Pons (tissue), 1 donor: ENCODE measurements around the gene FOCAD.
A peak's percentile ranks its signal among the peaks of the same experiment; 100 is the strongest.
"Not testable (repeated sequence)": the region's sequence is repeated elsewhere in the genome, so short reads cannot be mapped to it uniquely, and the experiment has no call there.

ENCODE experiments used
- DNase-seq: peaks from one replicate; pipeline ENCODE4 v3.0.0-alpha.2; 2016; ENCODE audit warnings: low spot score

Gene FOCAD, protein sequence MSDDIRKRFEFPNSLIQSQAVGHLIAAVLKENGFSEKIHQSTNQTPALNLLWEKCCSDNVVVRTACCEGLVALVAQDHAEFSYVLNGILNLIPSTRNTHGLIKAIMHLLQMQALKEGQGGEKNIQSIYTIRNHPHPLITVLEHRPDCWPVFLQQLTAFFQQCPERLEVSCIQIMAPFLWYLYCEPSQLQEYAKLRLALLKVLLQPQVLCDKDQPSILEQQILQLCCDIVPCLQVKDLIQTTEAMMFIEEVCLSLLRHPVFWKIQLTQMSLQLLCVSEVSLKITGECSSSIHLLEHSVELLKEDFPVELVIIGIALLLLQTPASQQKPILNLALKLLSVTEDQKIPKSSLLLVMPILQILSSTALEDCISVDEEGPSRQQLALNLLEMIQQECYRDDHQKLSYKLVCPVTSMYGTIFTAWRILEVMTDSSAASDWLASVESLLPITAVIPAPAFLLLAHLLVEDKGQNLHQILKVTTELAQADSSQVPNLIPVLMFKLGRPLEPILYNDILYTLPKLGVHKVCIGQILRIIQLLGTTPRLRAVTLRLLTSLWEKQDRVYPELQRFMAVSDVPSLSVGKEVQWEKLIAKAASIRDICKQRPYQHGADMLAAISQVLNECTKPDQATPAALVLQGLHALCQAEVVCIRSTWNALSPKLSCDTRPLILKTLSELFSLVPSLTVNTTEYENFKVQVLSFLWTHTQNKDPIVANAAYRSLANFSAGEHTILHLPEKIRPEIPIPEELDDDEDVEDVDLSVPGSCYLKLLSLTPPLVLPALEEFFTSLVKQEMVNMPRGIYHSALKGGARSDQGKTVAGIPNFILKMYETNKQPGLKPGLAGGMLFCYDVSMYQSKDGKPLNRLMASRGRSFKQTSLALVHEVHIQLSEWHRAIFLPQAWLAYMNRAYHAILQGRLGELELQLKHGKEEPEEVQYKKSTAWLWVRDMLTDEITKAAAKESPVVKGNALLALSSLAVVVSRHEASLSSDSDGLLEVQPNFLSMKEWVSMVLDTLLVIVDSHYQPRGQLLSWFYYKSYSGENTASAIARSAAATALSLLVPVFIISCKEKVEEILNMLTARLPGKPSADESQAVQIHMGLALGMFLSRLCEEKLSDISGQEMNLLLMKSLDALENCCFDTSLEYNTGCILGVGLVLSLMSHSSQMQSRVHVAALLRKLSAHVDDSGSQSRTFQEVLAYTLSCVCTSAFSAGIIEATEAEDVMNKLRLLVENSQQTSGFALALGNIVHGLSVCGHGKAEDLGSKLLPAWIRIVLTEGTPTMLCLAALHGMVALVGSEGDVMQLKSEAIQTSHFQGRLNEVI (N-terminal part only)

DNA sequence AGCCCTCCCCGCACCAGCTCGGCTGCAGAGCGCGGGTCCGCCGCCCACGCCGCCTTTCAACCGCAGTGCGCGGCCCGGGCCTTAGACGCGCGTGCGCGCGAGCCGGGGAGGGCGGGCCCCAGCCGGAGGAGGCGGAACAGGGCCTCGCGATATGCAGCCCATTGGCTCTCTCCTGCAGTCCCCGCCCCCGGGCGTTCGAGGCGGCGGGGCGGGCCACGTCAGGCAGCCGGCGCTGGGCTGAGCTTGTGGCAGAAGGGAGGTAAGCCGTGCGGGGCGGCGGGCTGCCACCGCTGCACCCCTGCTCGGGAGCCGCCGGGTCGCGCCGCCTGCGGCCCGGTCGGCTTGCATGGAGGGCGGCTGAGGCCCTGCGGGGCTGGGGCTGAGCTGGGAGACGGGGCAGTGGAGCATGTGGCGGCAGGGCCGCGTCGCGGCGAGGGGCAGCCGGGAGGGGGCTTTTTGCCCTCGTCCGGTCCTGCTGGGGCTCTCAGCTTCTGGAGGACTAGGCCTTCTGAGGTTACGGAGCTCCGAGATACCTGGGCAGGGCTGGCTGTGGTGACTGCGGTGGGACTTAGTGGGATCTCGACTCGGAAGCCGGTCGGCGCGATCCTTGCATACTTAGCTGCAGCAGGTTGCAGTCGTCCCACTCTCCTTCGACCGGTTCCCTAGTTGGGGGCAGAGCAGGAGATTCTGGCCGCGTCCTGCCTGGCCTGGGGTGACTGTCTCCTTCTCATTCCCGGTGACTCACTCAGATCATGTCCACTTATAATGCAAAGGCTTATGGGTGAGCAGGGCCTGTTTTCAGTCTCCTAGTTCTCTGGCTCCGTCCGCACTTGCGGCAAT lies at the start of gene FOCAD:
Gene FOCAD (plus strand): TSS at position 225 of the 840 bp plus-strand sequence. CDS start 31,095 bp downstream, outside the sequence.
- peak; percentile 96 for DNase-seq

DNA sequence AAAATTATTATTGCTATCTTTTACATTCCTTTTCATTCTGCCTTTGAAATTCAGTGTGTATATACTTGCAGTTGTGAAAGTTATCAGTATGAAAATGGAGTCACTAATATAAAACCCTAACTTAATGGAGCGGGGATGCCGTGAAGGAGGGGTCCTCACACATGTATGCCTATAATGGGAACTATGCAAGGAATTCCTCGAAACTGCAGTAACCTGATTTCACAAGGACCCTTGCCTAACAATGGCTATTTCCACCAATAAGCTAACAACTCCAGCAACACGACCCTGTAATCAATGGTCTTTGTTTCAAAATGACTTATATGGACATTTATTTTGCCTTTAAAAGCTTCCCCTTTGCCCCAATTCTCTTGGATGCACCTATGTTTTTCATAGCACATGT lies 49.2 kb upstream of the FOCAD start:
- DNase-seq, result no peak

DNA sequence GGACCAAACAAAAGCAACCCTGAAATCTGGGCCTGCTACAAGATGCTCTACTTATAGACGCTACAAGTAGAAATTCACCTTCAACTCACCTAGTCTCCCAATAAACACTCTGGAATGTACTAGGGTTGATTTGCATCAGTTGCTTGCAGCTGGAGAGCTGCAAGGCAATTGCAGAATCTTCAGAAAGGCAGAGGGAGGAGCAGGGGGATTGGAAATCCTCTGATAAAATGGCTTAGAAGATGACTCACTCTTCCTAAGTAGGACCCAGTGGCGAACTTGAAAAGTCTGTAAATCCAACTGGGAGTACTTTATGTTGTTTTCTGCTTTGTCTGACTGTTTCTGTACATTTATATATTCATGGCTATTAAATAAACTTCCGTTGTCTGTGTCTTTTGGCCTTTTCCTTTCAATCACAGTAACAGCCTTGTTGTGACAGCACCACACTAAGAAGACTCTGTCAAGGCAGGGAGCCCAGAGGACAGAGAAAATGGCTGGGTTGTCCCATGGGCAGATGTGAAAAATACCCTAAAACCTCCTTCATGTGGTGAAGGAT lies 47.1 kb upstream of the FOCAD start:
- no peak for DNase-seq

DNA sequence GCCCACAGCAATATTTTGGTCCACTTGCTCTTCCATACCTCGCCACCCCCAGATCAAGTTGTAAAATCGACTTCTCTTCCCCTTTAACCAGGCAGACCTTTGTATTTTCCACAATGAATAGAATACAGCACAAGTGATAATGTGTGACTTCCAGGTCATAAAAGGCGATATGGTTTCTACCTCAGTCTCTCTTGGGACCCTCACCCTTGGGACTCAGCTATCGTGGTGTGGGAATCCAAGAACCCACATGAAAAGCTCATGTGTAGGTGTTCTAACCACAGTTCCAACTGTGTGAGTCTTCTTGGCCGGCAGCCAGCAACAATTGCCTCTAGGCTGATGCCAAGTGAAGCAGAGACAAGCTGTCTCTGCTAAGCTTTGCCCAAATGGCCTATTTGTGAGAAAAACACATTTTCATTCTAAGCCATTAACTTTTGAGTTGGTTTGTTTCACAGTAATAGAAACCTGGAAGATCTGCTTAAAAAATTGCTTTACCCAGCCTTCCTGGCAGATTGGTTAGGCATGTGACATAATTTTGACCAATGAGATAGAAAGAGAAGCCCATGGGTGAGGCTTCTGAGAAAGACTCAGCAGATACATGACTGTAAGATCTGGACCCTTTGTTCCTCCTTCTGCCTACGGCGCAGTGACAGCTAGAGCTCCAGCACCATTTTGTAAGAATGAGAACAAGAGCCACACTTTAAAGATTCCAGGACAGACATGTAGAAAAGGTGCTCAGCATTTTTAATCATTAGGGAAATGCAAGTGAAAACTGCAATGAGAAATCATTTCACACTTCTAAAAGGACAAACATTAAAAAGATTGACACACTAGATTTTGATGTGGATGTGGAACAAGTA lies 43.5 kb upstream of the FOCAD start:
- DNase-seq, result peak; percentile 40

DNA sequence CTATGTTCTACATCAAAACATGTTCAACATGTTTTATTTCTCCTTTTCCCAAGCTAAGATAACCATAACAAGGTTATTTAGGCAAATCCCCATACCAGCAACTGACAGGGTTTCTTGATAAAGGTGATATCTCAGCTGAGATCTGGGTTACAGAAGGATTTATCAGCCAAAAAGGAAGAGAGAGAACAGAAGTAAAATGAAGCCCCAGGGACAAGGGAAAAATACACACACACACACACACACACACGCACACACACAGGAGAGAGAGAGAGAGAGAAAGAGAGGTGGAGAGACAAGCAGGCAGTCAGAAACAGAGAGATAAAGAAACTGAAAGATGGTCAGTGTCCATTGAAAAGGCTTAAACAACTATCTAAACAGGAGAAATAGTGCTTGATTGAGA lies 42.0 kb upstream of the FOCAD start:
- no peak for DNase-seq

- DNase-seq, result no peak
Measured at GRCh38 chr9:20643660-20644059, 40.4 kb upstream of the FOCAD start.

DNA sequence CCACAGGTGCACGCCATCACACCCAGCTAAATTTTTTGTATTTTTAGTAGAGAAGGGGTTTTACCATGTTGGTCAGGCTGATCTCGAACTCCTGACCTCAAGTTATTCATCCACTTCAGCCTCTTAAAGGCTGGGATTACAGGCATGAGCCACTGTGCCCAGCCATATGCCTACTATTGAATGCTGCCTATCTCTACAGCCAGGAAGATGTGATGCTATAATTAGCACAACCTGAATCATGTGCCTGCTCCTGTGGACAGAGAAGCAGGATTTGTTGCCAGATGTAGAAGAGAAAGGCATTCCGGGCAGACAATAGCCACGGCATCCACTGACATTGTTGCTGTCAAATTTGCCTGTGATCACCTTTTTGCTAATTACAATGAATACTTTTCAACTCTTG lies 37.4 kb upstream of the FOCAD start:
- no peak for DNase-seq

DNA sequence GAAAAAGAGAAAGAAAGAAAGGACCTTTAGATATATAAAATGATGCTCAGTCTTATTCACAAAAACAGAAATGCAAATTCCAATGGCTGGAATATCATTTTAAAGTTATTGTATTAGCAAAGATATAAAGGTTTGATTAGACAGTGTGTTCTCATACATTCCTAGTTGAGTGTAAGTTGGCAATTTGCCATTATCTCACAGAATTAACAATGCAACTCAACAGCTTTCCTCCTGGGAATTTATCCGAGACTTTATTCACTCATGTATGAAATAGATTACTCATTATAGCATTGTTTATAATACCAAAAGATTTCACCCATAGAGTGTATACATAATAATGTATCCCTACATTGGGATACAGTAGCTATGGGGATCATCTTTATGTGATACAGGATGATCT lies 34.7 kb upstream of the FOCAD start:
- DNase-seq, result no peak

DNA sequence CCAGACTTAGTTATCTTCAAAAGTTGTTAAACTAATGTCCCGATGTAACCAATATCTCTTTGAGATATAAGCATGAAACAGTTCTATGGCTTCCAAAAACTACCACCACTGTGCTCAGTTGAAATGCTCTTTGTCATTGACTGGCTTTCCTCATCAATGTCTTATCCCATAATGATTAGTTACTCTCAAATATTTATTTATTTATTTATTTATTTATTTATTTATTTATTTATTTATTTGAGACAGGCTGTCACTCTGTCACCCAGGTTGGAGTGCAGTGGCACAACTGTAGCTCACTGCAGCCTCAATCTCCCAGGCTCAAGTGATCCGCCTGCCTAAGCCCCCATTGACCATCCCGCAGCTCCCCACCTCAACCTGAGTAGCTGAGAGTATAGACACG lies 33.7 kb upstream of the FOCAD start:
- DNase-seq, result no peak

- DNase-seq, result no peak
Measured at GRCh38 chr9:20650750-20651299, 33.2 kb upstream of the FOCAD start.

- no peak for DNase-seq
Measured at GRCh38 chr9:20651939-20652338, 32.1 kb upstream of the FOCAD start.

DNA sequence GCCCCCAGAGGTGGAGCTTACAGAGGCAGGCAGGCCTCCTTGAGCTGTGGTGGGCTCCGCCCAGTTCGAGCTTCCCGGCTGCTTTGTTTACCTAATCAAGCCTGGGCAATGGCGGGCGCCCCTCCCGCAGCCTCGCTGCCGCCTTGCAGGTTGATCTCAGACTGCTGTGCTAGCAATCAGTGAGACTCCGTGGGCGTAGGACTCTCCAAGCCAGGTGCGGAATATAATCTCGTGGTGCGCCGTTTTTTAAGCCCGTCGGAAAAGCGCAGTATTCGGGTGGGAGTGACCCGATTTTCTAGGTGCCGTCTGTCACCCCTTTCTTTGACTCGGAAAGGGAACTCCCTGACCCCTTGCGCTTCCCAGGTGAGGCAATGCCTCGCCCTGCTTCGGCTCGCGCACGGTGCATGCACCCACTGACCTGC lies 25.8 kb upstream of the FOCAD start:
- DNase-seq, result not testable (repeated sequence)

DNA sequence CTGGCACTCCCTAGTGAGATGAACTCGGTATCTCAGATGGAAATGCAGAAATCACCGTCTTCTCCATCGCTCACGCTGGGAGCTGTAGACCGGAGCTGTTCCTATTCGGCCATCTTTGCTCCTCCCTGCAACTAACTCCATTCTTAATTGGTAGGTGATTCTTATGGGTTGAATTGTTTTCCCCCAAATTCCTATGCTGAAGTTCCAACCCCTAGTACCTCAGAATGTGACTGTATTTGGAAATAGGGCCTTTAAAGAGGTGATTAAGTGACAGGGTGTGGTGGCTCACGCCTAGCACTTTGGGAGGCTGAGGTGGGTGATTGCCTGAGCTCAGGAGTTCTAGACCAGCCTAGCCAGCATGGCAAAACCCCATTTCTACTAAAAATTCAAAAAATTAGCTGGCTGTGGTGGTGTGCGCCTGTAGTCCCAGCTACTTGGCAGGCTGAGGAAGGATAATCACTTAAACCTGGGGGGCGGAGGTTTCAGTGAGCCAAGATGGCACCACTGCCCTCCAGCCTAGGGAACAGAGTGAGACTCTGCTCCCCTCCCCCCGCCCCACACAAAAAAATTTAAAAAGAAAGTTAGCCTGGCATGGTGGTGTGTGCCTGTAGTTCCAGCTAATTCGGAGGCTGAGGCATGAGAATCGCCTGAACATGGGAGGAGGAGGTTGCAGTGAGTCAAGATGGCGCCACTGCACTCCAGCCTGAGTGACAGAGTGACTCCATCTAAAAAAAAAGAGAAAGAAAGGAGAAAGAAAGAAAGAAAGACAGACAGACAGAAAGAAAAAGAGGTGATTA lies 25.2 kb upstream of the FOCAD start:
- no peak for DNase-seq

- no peak for DNase-seq
Measured at GRCh38 chr9:20659474-20659967, 24.5 kb upstream of the FOCAD start.

DNA sequence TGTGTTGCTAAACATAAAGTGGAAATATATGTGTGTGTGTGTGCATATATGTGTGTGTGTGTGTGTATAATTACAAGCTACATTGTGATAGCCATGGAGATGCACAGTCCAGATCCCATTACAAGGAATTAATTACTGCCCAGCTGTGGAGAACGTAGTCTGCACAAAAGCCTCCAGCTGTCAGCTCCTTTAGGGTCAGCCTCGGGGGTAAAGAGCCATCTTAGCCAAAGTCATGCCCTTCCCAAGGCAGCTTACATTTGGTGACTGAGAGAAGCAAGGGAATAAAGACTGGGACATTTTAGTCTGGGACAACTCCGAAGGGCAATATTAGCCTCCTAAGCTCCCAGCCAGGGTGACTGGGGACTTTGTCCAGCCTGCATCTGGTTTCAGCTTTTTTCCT lies 21.9 kb upstream of the FOCAD start:
- DNase-seq, result no peak

GRCh38 chr9:20663133-20663532 lies 20.9 kb upstream of the FOCAD start:
- no peak for DNase-seq

- no peak for DNase-seq
Measured at GRCh38 chr9:20664501-20664900, 19.6 kb upstream of the FOCAD start.

DNA sequence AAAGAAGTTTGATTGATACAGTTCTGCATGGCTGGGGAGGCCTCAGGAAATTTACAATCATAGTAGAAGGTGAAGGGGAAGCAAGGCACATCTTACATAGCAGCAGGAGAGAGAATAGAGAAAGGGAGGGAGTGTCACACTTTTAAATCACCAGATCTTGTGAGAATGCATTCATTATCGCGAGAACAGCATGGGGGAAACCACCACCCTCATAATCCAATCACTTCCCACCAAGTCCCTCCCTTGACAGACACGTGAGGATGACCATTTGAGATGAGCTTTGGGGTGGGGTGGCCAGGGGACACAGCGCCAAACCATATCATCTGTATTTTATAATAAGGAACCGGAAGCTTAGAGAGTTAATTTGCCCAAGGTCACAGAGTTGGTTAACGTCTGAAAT lies 13.7 kb upstream of the FOCAD start:
- DNase-seq, result no peak

DNA sequence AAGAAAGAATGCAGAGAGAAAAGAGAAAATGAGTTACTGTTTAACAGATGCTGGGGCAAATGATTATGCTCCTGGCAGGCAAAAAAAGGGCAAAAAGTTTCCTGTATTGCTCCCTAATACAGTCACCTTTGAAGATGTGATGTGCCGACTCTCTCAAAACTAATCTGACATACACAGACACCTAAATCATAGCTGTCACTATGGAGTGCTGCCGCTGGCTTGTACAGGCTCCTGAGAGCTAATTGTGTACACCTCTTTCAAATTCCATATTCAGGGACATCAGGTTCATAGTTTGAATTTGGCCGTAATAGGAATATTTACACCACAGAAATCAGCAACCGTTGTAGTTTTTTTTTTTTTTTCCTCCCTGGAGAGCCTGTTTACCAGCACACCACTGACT lies 12.4 kb upstream of the FOCAD start:
- no peak for DNase-seq
